ENCODE data around the gene E2F8.
"Not testable (repeated sequence)": the region's sequence is repeated elsewhere in the genome, so short reads cannot be mapped to it uniquely, and the experiment has no call there.

E2F8 gene

GRCh38 chr11:19258641-19259230 lies 18.0 kb upstream of the E2F8 start:
- Histone ChIP-seq H4K12ac (ENCODE audit: low read depth, low read length) (no peak overlapping the region), H3K79me2 (ENCODE audit: control insufficient read depth, insufficient read depth, low read length, poor library complexity) (no peaks in the 10 kb centered on the region), H3K18ac (ENCODE audit: low read length) (no peak overlapping the region), H3K36me3 (ENCODE audit: control insufficient read depth in 1 of 2, insufficient read depth in 2 of 2, low read length in 2 of 2) (no peaks in the 10 kb centered on the region), H4K8ac (ENCODE audit: low read depth, low read length) (no peak overlapping the region), H3K4me1 (ENCODE audit: control insufficient read depth in 1 of 2, insufficient read depth in 2 of 2, low read length in 2 of 2) (no peaks in the 10 kb centered on the region), H2BK5ac (ENCODE audit: low read depth, low read length, poor library complexity) (no peak overlapping the region), H3K9me3 (ENCODE audit: insufficient read depth, low read depth, low read length) (peaks cover 5% of the 10 kb centered on the region), H2AFZ (ENCODE audit: insufficient read depth, low read length, poor library complexity) (no peak overlapping the region), H3K4ac (ENCODE audit: low read depth, low read length) (no peak overlapping the region), H3K4me2 (ENCODE audit: low read length) (no peak overlapping the region), H3K14ac (ENCODE audit: low read length) (no peak overlapping the region), H2BK120ac (ENCODE audit: insufficient read depth, low read length, poor library complexity) (no peak overlapping the region), H3K79me1 (ENCODE audit: low read length) (no peaks in the 10 kb centered on the region), H2BK12ac (ENCODE audit: low read length) (no peak overlapping the region), H3K23ac (ENCODE audit: low read length) (no peak overlapping the region), H3K27ac (ENCODE audit: low read depth, low read length) (no peak overlapping the region), H3K9ac (ENCODE audit: low read length) (no peak overlapping the region), H3K4me3 (ENCODE audit: low read depth, low read length) (no peak overlapping the region), H4K91ac (ENCODE audit: low read depth, low read length) (no peak overlapping the region), H2AK5ac (ENCODE audit: low read length) (no peak overlapping the region), H3K27me3 (ENCODE audit: insufficient read depth, low read length) (no peaks in the 10 kb centered on the region)
- DNase-seq: no peak
- no CpG with 5 or more reads among the region's 4 CpGs for WGBS (ENCODE audit: extremely low coverage, insufficient coverage, insufficient read length)

GRCh38 chr11:19254441-19254840 lies 13.7 kb upstream of the E2F8 start:
- not testable (repeated sequence) for H3K79me2 ChIP-seq (ENCODE audit: control insufficient read depth, insufficient read depth, low read length, poor library complexity); H3K18ac ChIP-seq (ENCODE audit: low read length); H3K27me3 ChIP-seq (ENCODE audit: insufficient read depth, low read length); H3K9ac ChIP-seq (ENCODE audit: low read length); H2AK5ac ChIP-seq (ENCODE audit: low read length); H3K4me3 ChIP-seq (ENCODE audit: low read depth, low read length); H3K4me1 ChIP-seq (ENCODE audit: control insufficient read depth in 1 of 2, insufficient read depth in 2 of 2, low read length in 2 of 2); H3K36me3 ChIP-seq (ENCODE audit: control insufficient read depth in 1 of 2, insufficient read depth in 2 of 2, low read length in 2 of 2); DNase-seq; H3K9me3 ChIP-seq (ENCODE audit: insufficient read depth, low read depth, low read length); H2BK12ac ChIP-seq (ENCODE audit: low read length); H2BK5ac ChIP-seq (ENCODE audit: low read depth, low read length, poor library complexity); H3K79me1 ChIP-seq (ENCODE audit: low read length); H2AFZ ChIP-seq (ENCODE audit: insufficient read depth, low read length, poor library complexity); H4K8ac ChIP-seq (ENCODE audit: low read depth, low read length); H3K4me2 ChIP-seq (ENCODE audit: low read length); H2BK120ac ChIP-seq (ENCODE audit: insufficient read depth, low read length, poor library complexity); H3K14ac ChIP-seq (ENCODE audit: low read length); H3K4ac ChIP-seq (ENCODE audit: low read depth, low read length); H4K12ac ChIP-seq (ENCODE audit: low read depth, low read length); H3K23ac ChIP-seq (ENCODE audit: low read length)
- H4K91ac ChIP-seq (ENCODE audit: low read depth, low read length): peak overlapping the region; percentile 36
- no CpG with 5 or more reads among the region's 3 CpGs for WGBS (ENCODE audit: extremely low coverage, insufficient coverage, insufficient read length)
- H3K27ac ChIP-seq (ENCODE audit: low read depth, low read length): peak overlapping the region; percentile 51

GRCh38 chr11:19253817-19254216 lies 13.1 kb upstream of the E2F8 start:
- no peaks in the 10 kb centered on the region for H3K79me1 ChIP-seq (ENCODE audit: low read length)
- no peak overlapping the region for H2BK120ac ChIP-seq (ENCODE audit: insufficient read depth, low read length, poor library complexity)
- no peak overlapping the region for H3K4me3 ChIP-seq (ENCODE audit: low read depth, low read length)
- no peak overlapping the region for H3K4ac ChIP-seq (ENCODE audit: low read depth, low read length)
- H3K23ac ChIP-seq (ENCODE audit: low read length): no peak overlapping the region
- peak overlapping the region; percentile 36 for H4K91ac ChIP-seq (ENCODE audit: low read depth, low read length)
- H2AK5ac ChIP-seq (ENCODE audit: low read length): no peak overlapping the region
- no peak overlapping the region for H2BK12ac ChIP-seq (ENCODE audit: low read length)
- peaks cover 5% of the 10 kb centered on the region for H3K9me3 ChIP-seq (ENCODE audit: insufficient read depth, low read depth, low read length)
- no peak overlapping the region for H3K18ac ChIP-seq (ENCODE audit: low read length)
- H2BK5ac ChIP-seq (ENCODE audit: low read depth, low read length, poor library complexity): no peak overlapping the region
- H3K4me1 ChIP-seq (ENCODE audit: control insufficient read depth in 1 of 2, insufficient read depth in 2 of 2, low read length in 2 of 2): peaks cover 0 to 2% of the 10 kb centered on the region in 2 experiments
- no CpG with 5 or more reads among the region's 3 CpGs for WGBS (ENCODE audit: extremely low coverage, insufficient coverage, insufficient read length)
- H3K27ac ChIP-seq (ENCODE audit: low read depth, low read length): peak overlapping the region; percentile 51
- no peak overlapping the region for H2AFZ ChIP-seq (ENCODE audit: insufficient read depth, low read length, poor library complexity)
- H4K12ac ChIP-seq (ENCODE audit: low read depth, low read length): no peak overlapping the region
- H3K14ac ChIP-seq (ENCODE audit: low read length): no peak overlapping the region
- H3K79me2 ChIP-seq (ENCODE audit: control insufficient read depth, insufficient read depth, low read length, poor library complexity): no peaks in the 10 kb centered on the region
- H3K27me3 ChIP-seq (ENCODE audit: insufficient read depth, low read length): no peaks in the 10 kb centered on the region
- H3K4me2 ChIP-seq (ENCODE audit: low read length): no peak overlapping the region
- H3K9ac ChIP-seq (ENCODE audit: low read length): no peak overlapping the region
- H3K36me3 ChIP-seq (ENCODE audit: control insufficient read depth in 1 of 2, insufficient read depth in 2 of 2, low read length in 2 of 2): no peaks in the 10 kb centered on the region
- DNase-seq: peak; percentile 52 to 64
- H4K8ac ChIP-seq (ENCODE audit: low read depth, low read length): no peak overlapping the region

GRCh38 chr11:19253153-19253745 lies 12.5 kb upstream of the E2F8 start:
- H3K4me1 ChIP-seq (ENCODE audit: control insufficient read depth in 1 of 2, insufficient read depth in 2 of 2, low read length in 2 of 2): peaks cover 0 to 2% of the 10 kb centered on the region in 2 experiments
- H3K79me2 ChIP-seq (ENCODE audit: control insufficient read depth, insufficient read depth, low read length, poor library complexity): no peaks in the 10 kb centered on the region
- peak overlapping the region; percentile 43 for H3K27ac ChIP-seq (ENCODE audit: low read depth, low read length)
- no CpG with 5 or more reads among the region's 7 CpGs for WGBS (ENCODE audit: extremely low coverage, insufficient coverage, insufficient read length)
- H3K4ac ChIP-seq (ENCODE audit: low read depth, low read length): no peak overlapping the region
- no peaks in the 10 kb centered on the region for H3K79me1 ChIP-seq (ENCODE audit: low read length)
- H3K14ac ChIP-seq (ENCODE audit: low read length): no peak overlapping the region
- H3K4me2 ChIP-seq (ENCODE audit: low read length): no peak overlapping the region
- no peak overlapping the region for H2AFZ ChIP-seq (ENCODE audit: insufficient read depth, low read length, poor library complexity)
- no peak overlapping the region for H4K12ac ChIP-seq (ENCODE audit: low read depth, low read length)
- H3K4me3 ChIP-seq (ENCODE audit: low read depth, low read length): no peak overlapping the region
- H3K9ac ChIP-seq (ENCODE audit: low read length): no peak overlapping the region
- no peaks in the 10 kb centered on the region for H3K27me3 ChIP-seq (ENCODE audit: insufficient read depth, low read length)
- peak overlapping the region; percentile 75 for H2BK120ac ChIP-seq (ENCODE audit: insufficient read depth, low read length, poor library complexity)
- no peak overlapping the region for H4K8ac ChIP-seq (ENCODE audit: low read depth, low read length)
- no peak overlapping the region for H3K18ac ChIP-seq (ENCODE audit: low read length)
- H2AK5ac ChIP-seq (ENCODE audit: low read length): no peak overlapping the region
- H3K23ac ChIP-seq (ENCODE audit: low read length): no peak overlapping the region
- no peaks in the 10 kb centered on the region for H3K36me3 ChIP-seq (ENCODE audit: control insufficient read depth in 1 of 2, insufficient read depth in 2 of 2, low read length in 2 of 2)
- no peak overlapping the region for H2BK5ac ChIP-seq (ENCODE audit: low read depth, low read length, poor library complexity)
- H4K91ac ChIP-seq (ENCODE audit: low read depth, low read length): peak overlapping the region; percentile 51
- no peak overlapping the region for H2BK12ac ChIP-seq (ENCODE audit: low read length)
- no peak for DNase-seq
- H3K9me3 ChIP-seq (ENCODE audit: insufficient read depth, low read depth, low read length): peaks cover 5% of the 10 kb centered on the region
